Fibroblast of peridontal ligament (primary cell): ENCODE results near the gene ZBP1.

Experiments used
- DNase-seq: peaks from one replicate; pipeline ENCODE4 v3.0.0-alpha.2; 2010; ENCODE audit errors: extremely low read depth

ZBP1 gene

GRCh38 chr20:57598491-57598890 is 21.7 kb downstream of the ZBP1 start:
- no peak for DNase-seq

- no peak for DNase-seq
Measured at GRCh38 chr20:57598060-57598459, 22.2 kb downstream of the ZBP1 start.

GRCh38 chr20:57596998-57597939 is 23.0 kb downstream of the ZBP1 start:
- peak; percentile 14 for DNase-seq

GRCh38 chr20:57596358-57596757 is 23.9 kb downstream of the ZBP1 start:
- no peak for DNase-seq

DNA sequence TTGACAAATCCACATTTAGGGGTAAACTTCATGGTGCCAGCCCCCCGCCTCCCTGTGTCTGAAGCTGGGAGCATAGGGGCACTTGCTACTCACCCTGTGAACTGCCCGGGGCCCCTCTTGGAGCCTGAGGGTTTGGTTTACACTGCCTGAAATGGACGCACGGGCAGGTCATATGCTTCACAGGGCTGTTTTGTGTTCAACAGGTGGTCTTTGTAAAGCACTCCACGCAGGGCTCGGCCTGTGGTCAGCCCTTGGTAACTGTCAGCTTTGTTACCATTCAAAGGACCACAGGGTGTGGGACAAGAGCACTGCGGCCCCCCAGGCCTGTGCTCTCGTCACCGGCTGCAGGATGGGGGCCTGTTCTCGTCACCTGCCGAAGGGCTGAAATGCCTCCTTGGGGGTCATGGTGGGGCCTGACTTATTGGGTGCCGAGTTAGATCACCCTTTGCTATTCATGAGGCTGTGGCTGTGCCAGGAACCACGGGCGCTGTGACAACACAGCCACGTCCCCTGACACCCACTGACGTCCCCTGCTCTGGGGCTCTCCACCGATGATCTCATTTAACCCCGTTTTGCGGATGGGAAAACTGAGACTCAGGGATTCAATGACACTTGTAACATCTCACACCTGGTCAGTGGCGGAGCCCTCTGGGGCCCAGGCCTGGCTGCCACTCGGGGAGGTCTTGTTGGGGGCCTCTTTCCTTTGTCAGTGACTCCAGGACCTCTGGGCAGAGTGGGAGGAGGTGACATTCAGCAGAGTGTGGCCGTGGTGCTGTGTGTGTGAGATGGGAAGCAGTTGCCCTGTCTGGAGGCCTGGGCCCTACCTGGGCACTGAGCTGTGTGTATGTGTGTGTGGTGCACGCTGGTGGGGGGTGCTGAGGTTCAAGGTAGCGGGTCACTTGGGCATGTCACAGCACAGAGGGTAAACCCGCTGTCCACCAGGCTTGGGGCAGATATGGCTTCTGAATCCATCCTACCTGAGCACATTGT is 24.9 kb downstream of the ZBP1 start:
- DNase-seq, result no peak

GRCh38 chr20:57594092-57594951 is 25.9 kb downstream of the ZBP1 start:
- peak; percentile 28 for DNase-seq

DNA sequence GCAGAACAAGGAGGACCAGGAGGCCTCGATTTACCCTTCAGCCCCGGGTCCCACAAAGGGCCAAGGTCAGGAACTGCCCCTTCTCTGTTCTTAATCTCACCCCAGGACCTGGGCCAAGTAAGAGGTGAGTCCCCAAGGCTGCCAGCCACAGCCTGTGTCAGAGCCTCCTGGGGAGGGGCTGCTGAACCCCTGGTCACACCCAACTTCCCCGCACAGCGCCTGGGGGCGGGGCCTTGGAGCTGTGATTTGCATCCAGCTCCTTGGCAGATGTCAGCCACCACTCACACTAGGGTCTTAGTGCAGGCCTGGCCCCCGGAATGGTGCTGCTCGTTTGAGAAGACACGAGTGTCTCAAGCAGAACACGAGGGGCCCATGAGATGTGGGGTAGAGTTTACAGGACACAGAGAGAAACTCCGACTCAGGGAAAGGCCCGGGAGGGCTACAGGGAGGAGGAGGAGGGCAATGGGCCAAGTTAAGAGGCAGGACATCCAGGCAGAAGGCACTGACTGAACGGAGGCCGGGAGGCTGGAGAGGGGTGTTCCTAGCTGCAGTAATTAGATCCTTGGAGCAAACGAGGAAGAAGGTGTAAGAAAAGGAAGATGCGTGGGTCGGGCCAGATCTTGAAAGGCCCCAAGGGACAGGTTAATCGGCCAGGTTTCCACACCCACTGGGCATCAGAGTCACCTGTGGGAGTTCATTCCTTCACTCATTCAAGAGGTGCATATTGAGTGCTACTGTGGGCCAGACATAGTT is 26.9 kb downstream of the ZBP1 start:
- DNase-seq, result no peak

- DNase-seq, result no peak
Measured at GRCh38 chr20:57592263-57593092, 27.7 kb downstream of the ZBP1 start.

- no peak for DNase-seq
Measured at GRCh38 chr20:57591289-57592229, 28.7 kb downstream of the ZBP1 start.

DNA sequence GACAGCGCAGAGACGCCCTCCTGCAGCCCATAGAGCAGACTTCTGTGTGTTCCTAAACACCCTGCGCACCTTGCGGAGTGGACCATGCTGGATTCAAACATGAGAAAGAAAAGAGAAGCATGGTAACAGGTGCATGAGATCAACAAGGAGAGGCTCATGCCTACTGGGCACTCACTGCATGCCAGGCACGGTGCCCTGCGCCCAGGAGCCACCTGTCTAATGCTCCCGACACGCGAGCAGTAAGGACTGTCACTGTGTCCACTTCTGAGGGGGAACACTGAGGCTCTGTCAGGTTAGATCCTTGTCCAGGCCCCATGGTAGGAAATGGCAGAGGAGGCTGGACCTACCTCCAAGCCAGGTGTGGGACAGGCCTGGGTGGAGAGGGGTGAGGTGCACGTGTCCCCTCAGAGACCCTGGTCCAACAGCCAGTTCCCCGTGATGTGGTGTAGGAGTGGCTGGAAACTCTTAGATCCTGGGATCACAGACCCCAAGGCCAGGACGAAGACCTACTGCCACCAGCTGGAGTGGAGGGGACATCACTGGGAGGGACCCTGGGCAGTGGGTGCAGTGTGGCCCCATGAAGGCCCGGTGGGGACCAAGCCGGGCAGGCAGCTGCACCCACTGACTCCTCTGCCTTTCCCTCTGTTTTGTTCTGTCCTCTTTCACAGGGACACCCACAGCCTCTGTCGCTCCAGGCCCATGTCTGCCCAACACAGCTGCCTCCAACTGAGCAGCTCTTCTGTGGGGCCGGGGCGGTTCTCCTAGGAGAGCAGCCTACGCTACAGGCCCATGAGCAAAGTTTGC is 29.5 kb downstream of the ZBP1 start:
- DNase-seq, result no peak

DNA sequence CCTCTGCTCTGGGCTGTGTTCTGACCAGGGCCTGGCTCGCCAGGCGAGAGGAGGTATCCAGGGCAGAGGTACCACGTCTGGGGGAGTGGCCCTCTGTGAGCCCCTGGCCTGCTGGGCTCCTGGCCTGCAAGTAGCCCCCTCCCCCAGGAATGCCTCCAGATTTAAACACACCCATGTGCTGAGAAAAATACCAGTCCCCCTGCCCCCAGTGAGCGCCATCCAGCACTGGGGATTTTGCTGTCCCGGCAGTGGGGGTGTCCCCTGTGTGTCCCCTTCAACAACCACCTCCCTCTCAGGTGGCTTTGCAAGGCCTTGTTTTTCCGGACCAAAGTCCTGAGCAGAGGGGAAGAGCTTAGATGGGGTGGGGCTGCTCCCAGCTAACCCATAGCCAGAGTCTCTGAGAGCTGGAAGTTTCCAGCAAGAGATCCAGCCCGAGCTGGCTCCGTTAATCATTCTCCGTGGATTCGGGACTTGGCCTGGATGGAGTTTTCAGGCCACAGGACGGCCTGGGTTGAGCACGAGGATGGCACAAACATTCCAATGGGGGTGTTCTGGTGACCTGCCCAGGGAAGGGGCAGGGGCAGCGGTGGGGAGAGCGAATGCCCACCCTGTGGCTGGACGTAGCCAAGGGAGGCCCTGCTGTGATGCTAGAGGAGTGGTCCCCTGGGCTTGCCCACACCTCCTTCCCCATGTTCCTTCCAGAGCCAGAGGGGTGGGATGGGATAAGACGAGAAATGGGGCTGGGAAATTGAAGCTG is 30.3 kb downstream of the ZBP1 start:
- no peak for DNase-seq

DNA sequence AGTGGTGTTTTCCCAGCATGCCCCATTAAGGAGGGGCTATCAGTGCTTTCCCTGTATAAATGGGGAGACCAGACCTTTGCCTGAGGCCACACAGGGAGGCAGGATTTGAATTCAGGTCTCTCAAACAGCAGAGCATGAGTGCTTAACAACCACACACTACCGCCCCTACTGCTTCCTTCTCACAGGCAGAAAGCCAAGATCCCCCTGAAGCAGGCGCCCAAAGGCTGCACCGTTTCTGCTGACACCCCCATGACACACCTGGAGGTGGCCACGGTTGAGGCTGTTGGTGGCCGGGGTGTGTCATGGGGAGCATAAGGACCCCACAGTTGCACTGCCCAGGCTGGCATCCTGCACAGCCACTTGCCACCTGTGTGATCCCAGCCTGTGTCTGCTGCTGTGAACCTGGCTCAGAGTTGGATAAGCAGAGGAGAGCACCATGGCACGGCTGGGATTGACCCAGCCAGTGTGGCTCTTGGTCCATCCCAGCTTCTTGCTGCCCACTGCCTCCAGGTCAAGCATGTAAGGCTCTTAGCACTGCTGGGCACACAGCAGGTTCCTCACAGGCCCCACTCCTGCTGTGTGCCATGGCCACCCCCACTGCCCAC is 31.0 kb downstream of the ZBP1 start:
- DNase-seq, result no peak

GRCh38 chr20:57588596-57588995 is 31.6 kb downstream of the ZBP1 start:
- no peak for DNase-seq

- DNase-seq, result no peak
Measured at GRCh38 chr20:57587989-57588377, 32.2 kb downstream of the ZBP1 start.

DNA sequence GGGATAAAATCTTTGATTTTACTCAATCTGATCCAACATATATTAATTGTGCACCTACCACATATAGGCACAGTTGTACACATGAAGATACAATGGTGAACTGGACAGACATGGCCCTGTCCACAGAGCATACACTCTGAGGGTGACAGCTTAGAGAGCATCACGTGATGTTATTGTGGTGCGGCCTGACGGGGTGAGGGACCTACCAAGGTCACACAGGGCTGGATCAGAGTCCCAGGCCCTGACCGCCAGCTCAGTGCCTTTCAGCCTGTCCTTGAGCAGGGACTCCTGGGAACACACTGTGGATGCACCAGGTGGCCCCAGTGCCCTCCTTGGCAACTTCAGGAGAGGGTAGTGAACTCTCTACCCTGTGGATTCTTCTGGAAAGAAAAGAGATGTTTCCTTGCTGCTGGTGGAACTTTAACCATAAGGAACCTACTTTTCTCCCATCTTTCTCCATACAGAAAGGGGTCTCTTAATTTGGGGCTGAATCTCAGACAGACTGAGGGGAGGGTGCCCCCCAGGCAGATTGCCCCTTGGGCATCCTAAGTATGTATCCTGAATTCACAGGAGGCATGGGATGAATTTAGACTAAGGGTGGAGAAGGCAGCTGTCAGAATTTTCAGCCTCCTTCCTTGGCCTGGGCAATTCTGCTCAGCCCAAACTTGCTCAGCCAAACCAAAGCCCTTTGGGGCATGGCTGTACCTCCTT is 32.8 kb downstream of the ZBP1 start:
- DNase-seq, result no peak

DNA sequence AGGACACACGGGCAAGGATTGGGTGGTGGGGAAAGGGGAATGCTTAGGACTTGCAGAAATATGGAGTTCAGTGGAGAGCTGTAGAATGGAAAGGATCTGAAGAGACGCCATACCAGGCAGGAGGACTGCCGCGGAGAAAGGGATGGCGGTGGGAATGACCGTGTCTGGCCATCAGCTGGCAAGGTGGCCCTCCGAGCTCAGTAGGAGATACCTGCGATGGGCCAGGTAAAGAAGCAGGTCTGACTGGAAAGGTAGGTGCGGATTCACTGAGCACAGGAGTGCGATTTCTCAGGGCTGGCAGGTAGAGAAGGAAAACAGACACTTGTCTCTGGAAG is 33.3 kb downstream of the ZBP1 start:
- DNase-seq, result no peak
